ENCODE data around the gene SLC12A7. TPM values are rescaled to one million over a fixed set of nuclear protein-coding genes. Genes with fewer than 3 reads are reported as not detected.

SLC12A7 gene
- total RNA-seq, 1 experiment from 2014 or later = 28.1 TPM

DNA sequence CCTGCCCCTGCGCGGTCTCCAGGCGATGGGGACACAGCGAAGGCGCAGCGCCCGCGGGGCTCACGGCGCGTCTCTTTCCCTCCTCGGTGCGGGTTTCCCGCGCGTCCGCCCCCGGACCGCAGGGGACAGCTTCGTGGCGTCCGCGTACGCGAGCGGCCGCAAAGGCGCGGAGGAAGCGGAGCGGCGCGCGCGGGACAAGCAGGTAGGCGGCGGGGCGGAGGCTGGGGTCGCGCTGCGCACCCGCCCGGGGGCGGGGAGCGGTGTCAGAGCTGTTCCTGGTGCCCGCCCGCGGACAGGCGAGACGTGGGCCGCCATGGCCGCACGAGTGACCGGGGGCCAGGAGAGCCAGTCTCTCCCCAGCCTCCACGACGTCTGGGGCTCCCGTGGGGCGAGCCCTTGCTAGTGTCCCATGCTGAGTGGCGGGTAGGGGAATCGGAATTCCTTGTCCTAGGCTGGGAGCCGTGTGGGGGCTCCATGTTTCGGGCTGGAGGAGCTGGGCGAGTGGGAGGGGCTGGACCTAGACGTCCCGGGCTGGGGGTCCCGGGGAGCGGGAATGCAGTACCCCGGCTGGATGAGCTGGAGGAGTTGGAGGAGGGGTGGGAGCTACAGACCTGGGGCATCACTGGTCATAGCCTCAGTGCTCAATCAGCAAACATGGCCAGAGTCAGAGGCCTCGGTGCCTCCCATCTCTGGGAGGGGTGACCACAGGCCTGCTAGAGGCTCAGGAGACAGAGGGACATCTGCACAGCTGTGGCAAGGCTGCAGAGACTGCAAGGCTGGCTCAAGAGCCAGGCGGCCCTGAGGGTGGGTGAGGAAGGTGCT, 102.3 kb downstream of the SLC12A7 start:
- Mint-ChIP-seq H3K36me3 (no peaks in the 10 kb centered on the region), H3K9me3 (no peaks in the 10 kb centered on the region), H3K27ac (no peak overlapping the region), H3K4me3 (peak overlapping the region; percentile 60), H3K4me1 (peaks cover 30% of the 10 kb centered on the region), H3K27me3 (ENCODE audit: low read depth) (peaks cover 48% of the 10 kb centered on the region)
- POLR2A ChIA-PET = no interaction called here
- DNase-seq (ENCODE audit: low spot score) = peak; percentile 19
- no peak for ATAC-seq
- TF ChIP-seq SOX15 (CRISPR knock-in tag; IDR thresholded peaks at IDR 0.05) = no peak
- TF ChIP-seq, protein P1, sequence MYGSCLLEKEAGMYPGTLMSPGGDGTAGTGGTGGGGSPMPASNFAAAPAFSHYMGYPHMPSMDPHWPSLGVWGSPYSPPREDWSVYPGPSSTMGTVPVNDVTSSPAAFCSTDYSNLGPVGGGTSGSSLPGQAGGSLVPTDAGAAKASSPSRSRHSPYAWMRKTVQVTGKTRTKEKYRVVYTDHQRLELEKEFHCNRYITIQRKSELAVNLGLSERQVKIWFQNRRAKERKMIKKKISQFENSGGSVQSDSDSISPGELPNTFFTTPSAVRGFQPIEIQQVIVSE (CRISPR knock-in tag; IDR thresholded peaks at IDR 0.05; ENCODE audit: borderline replicate concordance) = no peak
- TF ChIP-seq, protein P2, sequence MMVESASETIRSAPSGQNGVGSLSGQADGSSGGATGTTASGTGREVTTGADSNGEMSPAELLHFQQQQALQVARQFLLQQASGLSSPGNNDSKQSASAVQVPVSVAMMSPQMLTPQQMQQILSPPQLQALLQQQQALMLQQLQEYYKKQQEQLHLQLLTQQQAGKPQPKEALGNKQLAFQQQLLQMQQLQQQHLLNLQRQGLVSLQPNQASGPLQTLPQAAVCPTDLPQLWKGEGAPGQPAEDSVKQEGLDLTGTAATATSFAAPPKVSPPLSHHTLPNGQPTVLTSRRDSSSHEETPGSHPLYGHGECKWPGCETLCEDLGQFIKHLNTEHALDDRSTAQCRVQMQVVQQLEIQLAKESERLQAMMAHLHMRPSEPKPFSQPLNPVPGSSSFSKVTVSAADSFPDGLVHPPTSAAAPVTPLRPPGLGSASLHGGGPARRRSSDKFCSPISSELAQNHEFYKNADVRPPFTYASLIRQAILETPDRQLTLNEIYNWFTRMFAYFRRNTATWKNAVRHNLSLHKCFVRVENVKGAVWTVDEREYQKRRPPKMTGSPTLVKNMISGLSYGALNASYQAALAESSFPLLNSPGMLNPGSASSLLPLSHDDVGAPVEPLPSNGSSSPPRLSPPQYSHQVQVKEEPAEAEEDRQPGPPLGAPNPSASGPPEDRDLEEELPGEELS (CRISPR knock-in tag; IDR thresholded peaks at IDR 0.05) = 0 out of 2 replicates have a peak, but pooled peaks have one; percentile 5
- TF ChIP-seq RELA (CRISPR knock-in tag; IDR thresholded peaks at IDR 0.05; ENCODE audit: borderline replicate concordance) = no peak
- CTCF ChIA-PET = interaction anchor here (0.9 to 4.6 kb wide), 23 partner anchors 11 to 167 kb away, joined by 3 to 38 read pairs (median 5); partner anchors contain the start of genes BRD9 and TRIP13

DNA sequence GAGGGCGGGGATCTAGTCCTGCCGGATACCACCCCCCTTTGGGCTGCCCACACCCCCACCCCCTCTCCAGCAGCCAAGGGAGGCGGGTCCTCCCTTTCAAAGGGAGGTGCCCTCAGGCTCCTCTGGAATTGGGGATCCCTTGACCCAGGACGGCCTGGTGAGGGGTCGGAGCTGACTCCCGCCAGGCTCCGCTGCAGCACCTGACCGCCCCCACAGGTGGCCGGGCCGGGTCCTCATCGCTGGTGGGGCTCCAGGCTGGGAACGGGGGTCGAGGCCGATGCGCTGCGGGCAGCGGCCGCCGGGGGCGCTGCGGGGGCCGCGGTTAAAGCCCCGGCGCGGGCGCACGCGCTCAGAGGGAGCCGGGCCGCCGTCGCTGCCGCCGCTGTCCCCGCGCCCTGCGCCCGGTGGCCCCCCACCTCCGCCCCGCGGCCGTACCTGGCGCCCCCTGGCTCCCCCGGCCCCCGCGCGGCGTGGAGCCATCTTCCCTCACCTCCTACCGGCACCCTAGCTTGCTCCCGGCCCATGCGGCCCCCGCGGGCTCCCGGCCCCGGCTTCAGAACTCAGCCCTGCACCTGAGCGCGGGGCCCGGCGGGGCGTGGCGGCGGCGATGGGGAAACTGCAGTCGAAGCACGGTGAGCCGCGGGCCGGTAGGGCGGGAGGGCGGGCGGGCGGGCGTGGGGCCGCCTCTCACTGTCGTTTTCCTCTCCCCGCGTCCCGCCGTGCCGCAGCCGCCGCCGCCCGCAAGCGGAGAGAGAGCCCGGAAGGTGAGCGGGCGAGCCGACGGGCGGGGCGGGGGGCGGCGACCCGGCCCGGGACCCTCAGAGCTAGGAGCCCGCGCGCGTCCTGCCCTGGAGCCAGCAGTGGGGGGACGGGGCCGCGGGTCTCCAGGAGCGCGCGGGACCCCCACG, 103.2 kb downstream of the SLC12A7 start, which contains the start of gene NKD2:
Gene NKD2 (plus strand): TSS at position 352 of the 908 bp plus-strand sequence. CDS start 256 bp downstream, at position 608.
- TF ChIP-seq GABPB1 (CRISPR knock-in tag; IDR thresholded peaks at IDR 0.05) = no peak
- no peak for TF ChIP-seq ESRRA (CRISPR knock-in tag; IDR thresholded peaks at IDR 0.05; ENCODE audit: borderline replicate concordance)
- TF ChIP-seq, protein P3, sequence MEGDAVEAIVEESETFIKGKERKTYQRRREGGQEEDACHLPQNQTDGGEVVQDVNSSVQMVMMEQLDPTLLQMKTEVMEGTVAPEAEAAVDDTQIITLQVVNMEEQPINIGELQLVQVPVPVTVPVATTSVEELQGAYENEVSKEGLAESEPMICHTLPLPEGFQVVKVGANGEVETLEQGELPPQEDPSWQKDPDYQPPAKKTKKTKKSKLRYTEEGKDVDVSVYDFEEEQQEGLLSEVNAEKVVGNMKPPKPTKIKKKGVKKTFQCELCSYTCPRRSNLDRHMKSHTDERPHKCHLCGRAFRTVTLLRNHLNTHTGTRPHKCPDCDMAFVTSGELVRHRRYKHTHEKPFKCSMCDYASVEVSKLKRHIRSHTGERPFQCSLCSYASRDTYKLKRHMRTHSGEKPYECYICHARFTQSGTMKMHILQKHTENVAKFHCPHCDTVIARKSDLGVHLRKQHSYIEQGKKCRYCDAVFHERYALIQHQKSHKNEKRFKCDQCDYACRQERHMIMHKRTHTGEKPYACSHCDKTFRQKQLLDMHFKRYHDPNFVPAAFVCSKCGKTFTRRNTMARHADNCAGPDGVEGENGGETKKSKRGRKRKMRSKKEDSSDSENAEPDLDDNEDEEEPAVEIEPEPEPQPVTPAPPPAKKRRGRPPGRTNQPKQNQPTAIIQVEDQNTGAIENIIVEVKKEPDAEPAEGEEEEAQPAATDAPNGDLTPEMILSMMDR (IDR thresholded peaks at IDR 0.05) = peak; percentile 60; the same call in 1 of the 2 replicates
- TF ChIP-seq, protein P4, sequence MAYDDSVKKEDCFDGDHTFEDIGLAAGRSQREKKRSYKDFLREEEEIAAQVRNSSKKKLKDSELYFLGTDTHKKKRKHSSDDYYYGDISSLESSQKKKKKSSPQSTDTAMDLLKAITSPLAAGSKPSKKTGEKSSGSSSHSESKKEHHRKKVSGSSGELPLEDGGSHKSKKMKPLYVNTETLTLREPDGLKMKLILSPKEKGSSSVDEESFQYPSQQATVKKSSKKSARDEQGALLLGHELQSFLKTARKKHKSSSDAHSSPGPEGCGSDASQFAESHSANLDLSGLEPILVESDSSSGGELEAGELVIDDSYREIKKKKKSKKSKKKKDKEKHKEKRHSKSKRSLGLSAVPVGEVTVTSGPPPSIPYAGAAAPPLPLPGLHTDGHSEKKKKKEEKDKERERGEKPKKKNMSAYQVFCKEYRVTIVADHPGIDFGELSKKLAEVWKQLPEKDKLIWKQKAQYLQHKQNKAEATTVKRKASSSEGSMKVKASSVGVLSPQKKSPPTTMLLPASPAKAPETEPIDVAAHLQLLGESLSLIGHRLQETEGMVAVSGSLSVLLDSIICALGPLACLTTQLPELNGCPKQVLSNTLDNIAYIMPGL (CRISPR knock-in tag; IDR thresholded peaks at IDR 0.05) = peak; percentile 1; the same call in 1 of the 2 replicates
- TF ChIP-seq, protein P5, sequence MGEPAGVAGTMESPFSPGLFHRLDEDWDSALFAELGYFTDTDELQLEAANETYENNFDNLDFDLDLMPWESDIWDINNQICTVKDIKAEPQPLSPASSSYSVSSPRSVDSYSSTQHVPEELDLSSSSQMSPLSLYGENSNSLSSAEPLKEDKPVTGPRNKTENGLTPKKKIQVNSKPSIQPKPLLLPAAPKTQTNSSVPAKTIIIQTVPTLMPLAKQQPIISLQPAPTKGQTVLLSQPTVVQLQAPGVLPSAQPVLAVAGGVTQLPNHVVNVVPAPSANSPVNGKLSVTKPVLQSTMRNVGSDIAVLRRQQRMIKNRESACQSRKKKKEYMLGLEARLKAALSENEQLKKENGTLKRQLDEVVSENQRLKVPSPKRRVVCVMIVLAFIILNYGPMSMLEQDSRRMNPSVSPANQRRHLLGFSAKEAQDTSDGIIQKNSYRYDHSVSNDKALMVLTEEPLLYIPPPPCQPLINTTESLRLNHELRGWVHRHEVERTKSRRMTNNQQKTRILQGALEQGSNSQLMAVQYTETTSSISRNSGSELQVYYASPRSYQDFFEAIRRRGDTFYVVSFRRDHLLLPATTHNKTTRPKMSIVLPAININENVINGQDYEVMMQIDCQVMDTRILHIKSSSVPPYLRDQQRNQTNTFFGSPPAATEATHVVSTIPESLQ (CRISPR knock-in tag; IDR thresholded peaks at IDR 0.05) = no peak
- TF ChIP-seq, protein P6, sequence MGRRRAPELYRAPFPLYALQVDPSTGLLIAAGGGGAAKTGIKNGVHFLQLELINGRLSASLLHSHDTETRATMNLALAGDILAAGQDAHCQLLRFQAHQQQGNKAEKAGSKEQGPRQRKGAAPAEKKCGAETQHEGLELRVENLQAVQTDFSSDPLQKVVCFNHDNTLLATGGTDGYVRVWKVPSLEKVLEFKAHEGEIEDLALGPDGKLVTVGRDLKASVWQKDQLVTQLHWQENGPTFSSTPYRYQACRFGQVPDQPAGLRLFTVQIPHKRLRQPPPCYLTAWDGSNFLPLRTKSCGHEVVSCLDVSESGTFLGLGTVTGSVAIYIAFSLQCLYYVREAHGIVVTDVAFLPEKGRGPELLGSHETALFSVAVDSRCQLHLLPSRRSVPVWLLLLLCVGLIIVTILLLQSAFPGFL (CRISPR knock-in tag; IDR thresholded peaks at IDR 0.05; ENCODE audit: borderline replicate concordance) = no peak
- ATAC-seq = peak; percentile 44
- Mint-ChIP-seq H3K4me3 (peak within 1 kb of the TSS; percentile 60), H3K9me3 (no peaks in the 10 kb centered on the region), H3K27ac (no peak within 1 kb of the TSS), H3K4me1 (peaks cover 30% of the 10 kb centered on the region), H3K36me3 (no peaks in the 10 kb centered on the region), H3K27me3 (ENCODE audit: low read depth) (peaks cover 57% of the 10 kb centered on the region)
- DNase-seq (ENCODE audit: low spot score) = peak; percentile 66
- ChIA-PET CTCF (interaction anchor here (1.0 to 4.6 kb wide), 15 partner anchors 7 to 132 kb away, joined by 3 to 38 read pairs (median 7); partner anchors contain the start of genes BRD9 and TRIP13), POLR2A (no interaction called here)
